Keratinocyte (primary cell): ENCODE data around the gene ITGA3. TPM values are rescaled to one million over a fixed set of nuclear protein-coding genes. Genes with fewer than 3 reads are reported as not detected.
"Not testable (repeated sequence)": the region's sequence is repeated elsewhere in the genome, so short reads cannot be mapped to it uniquely, and the experiment has no call there.

Source experiments
- DNase-seq: peaks from one replicate; pipeline ENCODE4 v3.0.0-alpha.2; 2011; ENCODE audit warnings: low read depth, missing footprints, low spot score
- FAIRE-seq: peaks from 2 replicates; lab custom pipeline; 2011; peaks lifted over from hg19 to GRCh38; lab: Jason Lieb, UNC
- H2AFZ ChIP-seq: 2 replicates; pipeline ENCODE4 v1.6.0; 2012; ENCODE audit warnings: low read length, control low read depth, inconsistent platforms; ENCODE audit not compliant: control insufficient read depth
- H3K27ac ChIP-seq: 2 replicates; pipeline ENCODE4 v1.5.1; 2011; ENCODE audit warnings: low read length; ENCODE audit not compliant: control insufficient read depth, insufficient read depth
- H3K27me3 ChIP-seq: 3 replicates; pipeline ENCODE4 v1.6.0; 2011; ENCODE audit warnings: low read length; ENCODE audit not compliant: control insufficient read depth, insufficient read depth; ENCODE audit errors: extremely low read depth
- H3K36me3 ChIP-seq, 2 experiments: 2 replicates in 1 of 2; 3 replicates in 1 of 2; pipeline ENCODE4 v1.5.1; 2011; ENCODE audit warnings: low read length in 2 of 2, mild to moderate bottlenecking in 1 of 2; ENCODE audit not compliant: control insufficient read depth in 2 of 2, insufficient read depth in 2 of 2; ENCODE audit errors: extremely low read depth in 1 of 2
- H3K4me1 ChIP-seq: 3 replicates; pipeline ENCODE4 v1.5.1; 2011; ENCODE audit warnings: low read length; ENCODE audit not compliant: control insufficient read depth, insufficient read depth; ENCODE audit errors: extremely low read depth
- H3K4me2 ChIP-seq: 3 replicates; pipeline ENCODE4 v1.6.0; 2011; ENCODE audit warnings: low read depth, low read length; ENCODE audit not compliant: control insufficient read depth, insufficient read depth; ENCODE audit errors: extremely low read depth
- H3K4me3 ChIP-seq, 3 experiments: fragments of 200-600 bp in 1 of 3; sonication (generic) in 1 of 3; 2 replicates in 2 of 3; 3 replicates in 1 of 3; pipeline ENCODE4 v1.5.1; 2011 to 2016; ENCODE audit warnings: low read length in 3 of 3, mild to moderate bottlenecking in 3 of 3, control low read depth in 2 of 3, inconsistent platforms in 1 of 3, low read depth in 1 of 3, mixed read lengths in 1 of 3, mixed run types in 1 of 3, moderate library complexity in 1 of 3; ENCODE audit not compliant: control insufficient read depth in 2 of 3, insufficient read depth in 2 of 3; ENCODE audit errors: extremely low read depth in 1 of 3
- H3K79me2 ChIP-seq: 2 replicates; pipeline ENCODE4 v1.6.0; 2012; ENCODE audit warnings: low read length; ENCODE audit not compliant: control insufficient read depth, insufficient read depth
- H3K9ac ChIP-seq: 3 replicates; pipeline ENCODE4 v1.6.0; 2011; ENCODE audit warnings: low read length; ENCODE audit not compliant: control insufficient read depth, insufficient read depth; ENCODE audit errors: extremely low read depth
- H3K9me1 ChIP-seq: 3 replicates; pipeline ENCODE4 v1.6.0; 2011; ENCODE audit warnings: low read length; ENCODE audit not compliant: control insufficient read depth, insufficient read depth; ENCODE audit errors: extremely low read depth
- H3K9me3 ChIP-seq: 2 replicates; pipeline ENCODE4 v1.5.1; 2012; ENCODE audit warnings: low read depth, low read length; ENCODE audit not compliant: control insufficient read depth
- H4K20me1 ChIP-seq: 3 replicates; pipeline ENCODE4 v1.6.0; 2011; ENCODE audit warnings: low read length; ENCODE audit not compliant: control insufficient read depth, insufficient read depth; ENCODE audit errors: extremely low read depth
- CTCF ChIP-seq, 3 experiments: IDR thresholded peaks in 1 of 3; conservative IDR thresholded peaks in 1 of 3; optimal IDR thresholded peaks in 1 of 3; 2 replicates in 2 of 3; 3 replicates in 1 of 3; pipeline versions ENCODE3 to v1.5.1; 2011; ENCODE audit warnings: low read length in 3 of 3, mild to moderate bottlenecking in 3 of 3, moderate library complexity in 2 of 3, control low read depth in 1 of 3, inconsistent platforms in 1 of 3; ENCODE audit not compliant: insufficient read depth in 2 of 3; ENCODE audit errors: extremely low read depth in 1 of 3
- EZH2 ChIP-seq: IDR thresholded peaks from one replicate; pipeline ENCODE4 v1.6.1; 2012; ENCODE audit warnings: inconsistent platforms, mild to moderate bottlenecking, low read length, moderate library complexity
- dilution Hi-C: fragments of 300-500 bp; cut with MboI; formaldehyde crosslinking; loops from one replicate; pipeline ENCODE4 v1.7.0; 2020; ENCODE audit warnings: low sequenced_read_pairs; ENCODE audit not compliant: extremely low pct_ligation_motif_present
- polyA plus RNA-seq, 5 experiments: library from polyadenylated mRNA; depleted of rRNA in 3 of 5; stranded (reverse) in 3 of 5; stranded (forward) in 1 of 5; unstranded in 1 of 5; fragments of >200 nt; gene quantifications; 1 replicate in 1 of 5; 2 replicates in 3 of 5; 3 replicates in 1 of 5; pipeline versions ENCODE4 v1.2.1 to v1.2.3, GENCODE V29; 2011 to 2012; ENCODE audit warnings: missing spikeins in 2 of 5, low read depth in 1 of 5, low replicate concordance in 1 of 5

Gene ITGA3
- polyA plus RNA-seq, 1 donor (not counting 4 experiments of a cell fraction or from before 2014, with no cell fraction given): 427 TPM

- Histone ChIP-seq H3K9me3 (no peaks in the 10 kb centered on the region), H3K4me1 (peaks cover 28% of the 10 kb centered on the region), H3K36me3 (no peaks in the 10 kb centered on the region), H3K9me1 (no peaks in the 10 kb centered on the region), H4K20me1 (no peaks in the 10 kb centered on the region), H3K27ac (peak overlapping the region; percentile 24), H3K9ac (peak overlapping the region; percentile 24), H3K27me3 (no peaks in the 10 kb centered on the region), H2AFZ (peak overlapping the region; percentile 52), H3K4me3 (peak overlapping the region in 1 of 3 experiments; percentile 2), H3K4me2 (peak overlapping the region; percentile 61), H3K79me2 (no peaks in the 10 kb centered on the region)
- DNase-seq (peak; percentile 78), FAIRE-seq (peak; percentile 81)
- TF ChIP-seq EZH2 (no peak), CTCF (optimal IDR thresholded peaks at IDR 0.05 in 1 of 3, IDR thresholded peaks at IDR 0.05 in 1 of 3, conservative IDR thresholded peaks at IDR 0.05 in 1 of 3; ENCODE audit: extremely low read depth in 1 of 3, insufficient read depth in 2 of 3, low read length in 3 of 3) (no peak)
- dilution Hi-C loops: no loop called here
Measured at GRCh38 chr17:50037321-50038107, 18.4 kb upstream of the ITGA3 start.

- no peak overlapping the region for H3K27ac ChIP-seq
- DNase-seq (no peak), FAIRE-seq (no peak)
- no peak overlapping the region for H3K4me2 ChIP-seq
- H3K9me3 ChIP-seq: no peaks in the 10 kb centered on the region
- TF ChIP-seq EZH2 (no peak), CTCF (optimal IDR thresholded peaks at IDR 0.05 in 1 of 3, IDR thresholded peaks at IDR 0.05 in 1 of 3, conservative IDR thresholded peaks at IDR 0.05 in 1 of 3; ENCODE audit: extremely low read depth in 1 of 3, insufficient read depth in 2 of 3, low read length in 3 of 3) (no peak)
- dilution Hi-C loops: no loop called here
- H3K27me3 ChIP-seq: no peaks in the 10 kb centered on the region
- peaks cover 30% of the 10 kb centered on the region for H3K4me1 ChIP-seq
- H3K36me3 ChIP-seq: no peaks in the 10 kb centered on the region
- H4K20me1 ChIP-seq: no peaks in the 10 kb centered on the region
- H3K79me2 ChIP-seq: no peaks in the 10 kb centered on the region
- no peaks in the 10 kb centered on the region for H3K9me1 ChIP-seq
- H3K9ac ChIP-seq: no peak overlapping the region
- H3K4me3 ChIP-seq: no peak overlapping the region
- H2AFZ ChIP-seq: no peak overlapping the region
Measured at GRCh38 chr17:50039058-50039457, 16.9 kb upstream of the ITGA3 start.

- dilution Hi-C loops, H3K27me3 ChIP-seq, H3K79me2 ChIP-seq, H3K9me1 ChIP-seq, DNase-seq, H4K20me1 ChIP-seq, H3K4me3 ChIP-seq, H2AFZ ChIP-seq, H3K36me3 ChIP-seq, FAIRE-seq, H3K27ac ChIP-seq, H3K9me3 ChIP-seq, H3K4me2 ChIP-seq, H3K9ac ChIP-seq: not testable (repeated sequence)
- peaks cover 33% of the 10 kb centered on the region for H3K4me1 ChIP-seq
Measured at GRCh38 chr17:50040496-50040895, 15.4 kb upstream of the ITGA3 start.
